Breast epithelium (tissue), 3 donors: ENCODE data around the gene SPON1.

ENCODE experiments used
- CTCF ChIP-seq, 3 donors: fragments of 450-650 bp; IDR thresholded peaks; one replicate each; pipeline ENCODE4 v1.5.1; 2016 to 2017; ENCODE audit warnings: antibody characterized with exemption in 3 of 3, mild to moderate bottlenecking in 3 of 3, moderate library complexity in 3 of 3
- POLR2A ChIP-seq: fragments of 450-650 bp; IDR thresholded peaks from one replicate; pipeline ENCODE4 v1.6.1; 2016; ENCODE audit warnings: antibody characterized with exemption, mild to moderate bottlenecking, moderate library complexity
- POLR2AphosphoS5 ChIP-seq, 3 donors: sonication (generic); formaldehyde crosslinking; IDR thresholded peaks; one replicate each; pipeline ENCODE4 v1.6.1; 2017; ENCODE audit warnings: antibody characterized with exemption in 3 of 3

- TF ChIP-seq CTCF (IDR thresholded peaks at IDR 0.05) (no peak), POLR2AphosphoS5 (IDR thresholded peaks at IDR 0.05) (no peak), POLR2A (no peak)
These were observed 18.5 kb upstream of the SPON1 start for GRCh38 chr11:13944016-13944415.
